PFSK-1 (cell line): ENCODE measurements around the gene DLK1.

ENCODE experiments used
- FOXP2 ChIP-seq: optimal IDR thresholded peaks from 2 replicates; pipeline ENCODE3; 2011; ENCODE audit warnings: borderline replicate concordance, control low read depth, inconsistent platforms; ENCODE audit not compliant: insufficient read depth; ENCODE audit errors: extremely low read length, extremely low read depth
- POLR2AphosphoS5 ChIP-seq: IDR thresholded peaks from 2 replicates; pipeline ENCODE4 v1.6.1; 2012; ENCODE audit warnings: low read depth, mild to moderate bottlenecking, control low read depth, low read length, moderate library complexity
- SIN3A ChIP-seq: IDR thresholded peaks from 2 replicates; pipeline ENCODE4 v1.6.1; 2012; ENCODE audit warnings: mild to moderate bottlenecking, low read length, moderate library complexity, borderline replicate concordance; ENCODE audit not compliant: insufficient read depth
- TAF1 ChIP-seq: IDR thresholded peaks from 2 replicates; pipeline ENCODE4 v1.6.1; 2012; ENCODE audit warnings: low read length, control low read depth, borderline replicate concordance; ENCODE audit not compliant: insufficient read depth
- TF ChIP-seq, protein P1 (sequence below), 2 experiments: IDR thresholded peaks; 2 replicates each; pipeline versions ENCODE4 v1.6.1 to v1.8.0; 2011 to 2012; ENCODE audit warnings: low read depth in 2 of 2, low read length in 2 of 2, control low read depth in 1 of 2, inconsistent platforms in 1 of 2, mild to moderate bottlenecking in 1 of 2, moderate library complexity in 1 of 2; ENCODE audit not compliant: insufficient read depth in 1 of 2

- no peak for TF ChIP-seq POLR2AphosphoS5
- TF ChIP-seq SIN3A, result no peak
- TF ChIP-seq, protein P1, sequence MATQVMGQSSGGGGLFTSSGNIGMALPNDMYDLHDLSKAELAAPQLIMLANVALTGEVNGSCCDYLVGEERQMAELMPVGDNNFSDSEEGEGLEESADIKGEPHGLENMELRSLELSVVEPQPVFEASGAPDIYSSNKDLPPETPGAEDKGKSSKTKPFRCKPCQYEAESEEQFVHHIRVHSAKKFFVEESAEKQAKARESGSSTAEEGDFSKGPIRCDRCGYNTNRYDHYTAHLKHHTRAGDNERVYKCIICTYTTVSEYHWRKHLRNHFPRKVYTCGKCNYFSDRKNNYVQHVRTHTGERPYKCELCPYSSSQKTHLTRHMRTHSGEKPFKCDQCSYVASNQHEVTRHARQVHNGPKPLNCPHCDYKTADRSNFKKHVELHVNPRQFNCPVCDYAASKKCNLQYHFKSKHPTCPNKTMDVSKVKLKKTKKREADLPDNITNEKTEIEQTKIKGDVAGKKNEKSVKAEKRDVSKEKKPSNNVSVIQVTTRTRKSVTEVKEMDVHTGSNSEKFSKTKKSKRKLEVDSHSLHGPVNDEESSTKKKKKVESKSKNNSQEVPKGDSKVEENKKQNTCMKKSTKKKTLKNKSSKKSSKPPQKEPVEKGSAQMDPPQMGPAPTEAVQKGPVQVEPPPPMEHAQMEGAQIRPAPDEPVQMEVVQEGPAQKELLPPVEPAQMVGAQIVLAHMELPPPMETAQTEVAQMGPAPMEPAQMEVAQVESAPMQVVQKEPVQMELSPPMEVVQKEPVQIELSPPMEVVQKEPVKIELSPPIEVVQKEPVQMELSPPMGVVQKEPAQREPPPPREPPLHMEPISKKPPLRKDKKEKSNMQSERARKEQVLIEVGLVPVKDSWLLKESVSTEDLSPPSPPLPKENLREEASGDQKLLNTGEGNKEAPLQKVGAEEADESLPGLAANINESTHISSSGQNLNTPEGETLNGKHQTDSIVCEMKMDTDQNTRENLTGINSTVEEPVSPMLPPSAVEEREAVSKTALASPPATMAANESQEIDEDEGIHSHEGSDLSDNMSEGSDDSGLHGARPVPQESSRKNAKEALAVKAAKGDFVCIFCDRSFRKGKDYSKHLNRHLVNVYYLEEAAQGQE (IDR thresholded peaks at IDR 0.05; ENCODE audit: insufficient read depth in 1 of 2, low read depth in 2 of 2, low read length in 2 of 2), result no peak
- TF ChIP-seq TAF1, result no peak
- TF ChIP-seq FOXP2, result no peak
These were observed 9.3 kb upstream of the DLK1 start for GRCh38 chr14:100717386-100717785.
